Urinary bladder (tissue), 4 donors: ENCODE data around the gene UBR1. TPM values are rescaled to one million over a fixed set of nuclear protein-coding genes. Genes with fewer than 3 reads are reported as not detected.
"Not testable (repeated sequence)": the region's sequence is repeated elsewhere in the genome, so short reads cannot be mapped to it uniquely, and the experiment has no call there.

Experiments used
- DNase-seq: peaks from one replicate; pipeline ENCODE4 v3.0.0-alpha.2; 2015; ENCODE audit errors: extremely low spot score
- H3K27ac ChIP-seq: one replicate; pipeline ENCODE4 v1.5.1; 2013; ENCODE audit warnings: low read depth, mild to moderate bottlenecking, moderate library complexity
- H3K36me3 ChIP-seq: one replicate; pipeline ENCODE4 v1.6.1; 2013; ENCODE audit warnings: mild to moderate bottlenecking, moderate library complexity; ENCODE audit not compliant: insufficient read depth
- H3K4me1 ChIP-seq: one replicate; pipeline ENCODE4 v1.6.1; 2013; ENCODE audit warnings: mild to moderate bottlenecking, moderate library complexity; ENCODE audit not compliant: insufficient read depth
- H3K4me3 ChIP-seq: one replicate; pipeline ENCODE4 v1.5.1; 2013; ENCODE audit warnings: low read depth, low read length
- WGBS: extraction: QIAGEN DNeasy Blood & Tissue Kit; methylation state at CpG from one replicate; pipeline ENCODE4 v1.1.7; 2013; 5-methylcytosine and 5-hydroxymethylcytosine counted together
- polyA plus RNA-seq: library from polyadenylated mRNA; stranded (reverse); fragments of 200-250 nt; gene quantifications from one replicate; pipeline ENCODE4 v1.2.3, GENCODE V29; 2013
- total RNA-seq: library from RNA; depleted of rRNA; stranded (reverse); fragments of >200 nt; gene quantifications from one replicate; pipeline ENCODE4 v1.2.3, GENCODE V29; 2014
- donor health status: healthy with polysubstance abuse.
- donor health status: healthy.

UBR1 gene
- total and polyA plus RNA-seq, 2 donors = 13.3 to 80.7 TPM

GRCh38 chr15:43070249-43070648 is 35.6 kb downstream of the UBR1 start:
- H3K4me3 ChIP-seq = no peak overlapping the region
- peaks cover 4% of the 10 kb centered on the region for H3K36me3 ChIP-seq
- no peak for DNase-seq
- 90% methylated on average over 4 of the region's 4 CpGs for WGBS
- H3K4me1 ChIP-seq = no peaks in the 10 kb centered on the region
- H3K27ac ChIP-seq = no peak overlapping the region

- Histone ChIP-seq H3K4me1 (no peaks in the 10 kb centered on the region), H3K27ac (no peak overlapping the region), H3K36me3 (peaks cover 1% of the 10 kb centered on the region), H3K4me3 (no peak overlapping the region)
- DNase-seq = no peak
- 88% methylated on average over 8 of the region's 8 CpGs for WGBS
Observed at GRCh38 chr15:43067717-43068461, 37.9 kb downstream of the UBR1 start.

DNA sequence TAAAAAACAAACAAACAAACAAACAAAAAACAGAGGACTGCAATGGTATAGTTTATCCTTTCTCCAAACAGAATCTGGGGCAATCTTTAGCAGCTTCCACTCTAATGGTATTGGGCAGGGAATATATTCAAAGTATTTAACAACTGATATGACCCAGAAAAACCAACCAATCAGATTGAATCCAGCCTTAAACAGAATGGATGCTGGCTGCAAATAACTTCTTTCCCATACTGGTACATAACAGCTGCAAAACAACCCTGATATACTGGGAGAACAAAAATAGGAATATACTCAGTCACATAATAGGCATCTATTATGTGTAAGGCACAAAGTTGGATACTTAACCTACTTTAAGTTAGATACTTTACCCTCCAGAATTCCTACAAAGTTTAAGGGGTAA is 49.1 kb downstream of the UBR1 start:
- no peak for DNase-seq
- H3K27ac ChIP-seq = no peak overlapping the region
- H3K4me3 ChIP-seq = no peak overlapping the region
- peaks cover 8% of the 10 kb centered on the region for H3K36me3 ChIP-seq
- H3K4me1 ChIP-seq = no peaks in the 10 kb centered on the region

- WGBS = 60% methylated on average over 1 of the region's 1 CpG
- H3K27ac ChIP-seq = no peak overlapping the region
- no peak overlapping the region for H3K4me3 ChIP-seq
- no peaks in the 10 kb centered on the region for H3K4me1 ChIP-seq
- peaks cover 8% of the 10 kb centered on the region for H3K36me3 ChIP-seq
- DNase-seq = no peak
Observed at GRCh38 chr15:43052860-43053259, 53.0 kb downstream of the UBR1 start.

- over 99% methylated on average over 2 of the region's 2 CpGs for WGBS
- H3K36me3 ChIP-seq = peaks cover 13% of the 10 kb centered on the region
- DNase-seq = no peak
- no peak overlapping the region for H3K4me3 ChIP-seq
- H3K27ac ChIP-seq = no peak overlapping the region
- no peaks in the 10 kb centered on the region for H3K4me1 ChIP-seq
Observed at GRCh38 chr15:43048935-43049334, 56.9 kb downstream of the UBR1 start.

- no peak for DNase-seq
- H3K4me1 ChIP-seq = no peaks in the 10 kb centered on the region
- H3K27ac ChIP-seq = no peak overlapping the region
- no peak overlapping the region for H3K4me3 ChIP-seq
- 86% methylated on average over 2 of the region's 2 CpGs for WGBS
- peaks cover 10% of the 10 kb centered on the region for H3K36me3 ChIP-seq
Observed at GRCh38 chr15:43046484-43046883, 59.4 kb downstream of the UBR1 start.

- Histone ChIP-seq H3K4me3 (no peak overlapping the region), H3K27ac (no peak overlapping the region), H3K36me3 (peaks cover 8% of the 10 kb centered on the region), H3K4me1 (no peaks in the 10 kb centered on the region)
- WGBS = 84% methylated on average over 1 of the region's 1 CpG
- no peak for DNase-seq
Observed at GRCh38 chr15:43042885-43043284, 63.0 kb downstream of the UBR1 start.

- not testable (repeated sequence) for H3K4me1 ChIP-seq, H3K27ac ChIP-seq, H3K4me3 ChIP-seq, H3K36me3 ChIP-seq, DNase-seq
- 98% methylated on average over 3 of the region's 3 CpGs for WGBS
Observed at GRCh38 chr15:43041085-43041484, 64.8 kb downstream of the UBR1 start.

DNA sequence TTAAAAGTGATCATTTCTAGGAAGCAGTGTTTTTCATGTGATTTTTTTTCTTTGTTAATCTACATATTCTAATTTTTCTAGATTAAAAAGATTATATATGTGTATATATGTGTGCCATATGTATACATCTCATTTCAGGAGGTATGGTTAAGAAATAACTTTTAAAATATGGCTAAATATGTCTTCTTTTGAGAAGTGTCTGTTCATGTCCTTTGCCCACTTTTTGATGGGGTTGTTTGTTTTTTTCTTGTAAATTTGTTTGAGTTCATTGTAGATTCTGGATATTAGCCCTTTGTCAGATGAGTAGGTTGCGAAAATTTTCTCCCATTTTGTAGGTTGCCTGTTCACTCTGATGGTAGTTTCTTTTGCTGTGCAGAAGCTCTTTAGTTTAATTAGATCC is 70.6 kb downstream of the UBR1 start:
- not testable (repeated sequence) for H3K27ac ChIP-seq, H3K4me1 ChIP-seq, DNase-seq, H3K36me3 ChIP-seq, H3K4me3 ChIP-seq
- no CpG with 5 or more reads among the region's 1 CpG for WGBS

DNA sequence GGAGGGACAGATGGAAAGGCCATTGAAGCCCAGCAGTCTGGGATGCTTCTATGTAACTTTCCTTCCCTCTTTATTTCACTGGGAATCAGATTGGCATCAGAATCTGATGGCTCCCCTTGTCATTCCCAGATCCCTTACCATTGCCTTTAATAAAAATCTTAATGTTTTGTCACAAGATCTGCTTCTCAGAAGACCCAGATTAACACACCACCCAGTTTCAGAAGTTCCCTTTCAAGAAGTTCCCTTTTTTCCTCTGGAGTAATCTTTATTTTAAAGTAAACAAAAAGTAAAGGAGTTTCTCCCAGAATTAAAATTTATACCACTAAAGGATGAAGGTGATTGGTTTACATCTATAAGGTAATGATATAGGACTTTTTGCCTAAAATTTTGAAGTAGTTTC is 76.4 kb downstream of the UBR1 start:
- no peak for DNase-seq
- Histone ChIP-seq H3K36me3 (no peaks in the 10 kb centered on the region), H3K4me3 (no peak overlapping the region), H3K4me1 (no peaks in the 10 kb centered on the region), H3K27ac (no peak overlapping the region)

DNA sequence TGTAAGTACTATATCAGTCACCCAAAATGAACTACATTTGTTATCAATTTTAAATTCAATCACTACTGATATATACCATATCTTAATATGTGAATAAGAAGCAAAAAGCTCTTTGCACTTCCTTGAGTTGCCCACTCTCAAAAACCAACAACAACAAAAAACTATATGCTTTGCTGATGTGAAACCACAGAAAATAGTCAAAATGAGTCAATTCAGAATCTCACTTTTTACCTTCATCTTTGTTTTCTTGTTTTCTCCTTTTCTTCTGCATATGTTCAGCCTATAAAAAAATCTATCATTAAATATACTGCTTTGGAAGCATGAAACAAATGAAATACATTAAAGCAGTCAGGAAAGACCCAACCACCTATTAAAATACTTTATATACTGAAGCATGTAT is 80.7 kb downstream of the UBR1 start:
- Histone ChIP-seq H3K4me3 (no peak overlapping the region), H3K27ac (no peak overlapping the region), H3K4me1 (no peaks in the 10 kb centered on the region), H3K36me3 (peaks cover 2% of the 10 kb centered on the region)
- no peak for DNase-seq

DNA sequence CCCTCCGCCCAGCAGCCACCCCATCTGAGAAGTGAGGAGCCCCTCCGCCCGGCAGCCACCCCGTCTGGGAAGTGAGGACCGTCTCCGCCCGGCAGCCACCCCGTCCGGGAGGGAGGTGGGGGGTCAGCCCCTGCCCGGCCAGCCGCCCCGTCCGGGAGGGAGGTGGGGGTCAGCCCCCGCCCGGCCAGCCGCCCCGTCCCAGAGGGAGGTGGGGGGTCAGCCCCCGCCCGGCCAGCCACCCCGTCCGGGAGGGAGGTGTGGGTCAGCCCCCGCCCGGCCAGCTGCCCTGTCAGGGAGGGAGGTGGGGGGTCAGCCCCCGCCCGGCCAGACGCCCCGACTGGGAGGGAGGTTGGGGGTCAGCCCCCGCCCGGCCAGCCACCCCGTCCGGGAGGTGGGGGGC is 91.2 kb downstream of the UBR1 start:
- H3K36me3 ChIP-seq, H3K4me3 ChIP-seq, DNase-seq, H3K4me1 ChIP-seq, H3K27ac ChIP-seq: not testable (repeated sequence)
- WGBS = 94% methylated on average over 31 of the region's 31 CpGs

DNA sequence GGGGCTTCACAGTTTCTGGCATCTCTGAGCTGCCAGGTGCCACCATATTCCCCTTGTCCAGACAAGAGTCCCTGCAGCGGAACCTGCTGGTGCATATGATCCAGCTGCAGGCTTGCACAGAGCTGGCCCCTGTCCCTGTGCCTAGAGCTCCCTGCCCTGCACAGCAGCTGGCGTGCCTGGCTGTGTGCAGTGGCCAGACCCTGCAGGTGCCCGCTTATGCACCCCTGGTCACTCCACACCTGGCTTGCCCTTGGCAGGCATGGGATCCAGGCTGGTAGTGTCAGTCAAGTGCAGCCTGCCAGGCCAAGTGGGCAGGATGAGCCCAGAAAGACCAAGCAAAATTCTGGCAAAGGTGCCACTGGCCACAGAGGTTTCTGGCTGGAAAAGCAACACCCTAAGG is 96.6 kb downstream of the UBR1 start:
- no peak for DNase-seq
- 95% methylated on average over 3 of the region's 3 CpGs for WGBS
- H3K27ac ChIP-seq = no peak overlapping the region
- H3K4me3 ChIP-seq = no peak overlapping the region
- H3K36me3 ChIP-seq = peaks cover 4% of the 10 kb centered on the region
- H3K4me1 ChIP-seq = no peaks in the 10 kb centered on the region

- no peak for DNase-seq
- no peak overlapping the region for H3K4me3 ChIP-seq
- H3K27ac ChIP-seq = no peak overlapping the region
- H3K4me1 ChIP-seq = no peaks in the 10 kb centered on the region
- peaks cover 4% of the 10 kb centered on the region for H3K36me3 ChIP-seq
- 91% methylated on average over 14 of the region's 14 CpGs for WGBS
Observed at GRCh38 chr15:43008150-43008549, 97.7 kb downstream of the UBR1 start.

- WGBS = 96% methylated on average over 1 of the region's 1 CpG
- no peak for DNase-seq
- Histone ChIP-seq H3K27ac (no peak overlapping the region), H3K36me3 (peaks cover 1% of the 10 kb centered on the region), H3K4me1 (no peaks in the 10 kb centered on the region), H3K4me3 (no peak overlapping the region)
Observed at GRCh38 chr15:43007551-43007950, 98.3 kb downstream of the UBR1 start.
